Lung microvascular endothelial cell (primary cell): ENCODE data around the gene ST6GALNAC6. TPM values are rescaled to one million over a fixed set of nuclear protein-coding genes. Genes with fewer than 3 reads are reported as not detected.

Experiments used
- DNase-seq, 2 donors: peaks; one replicate each; pipeline versions ENCODE4 v3.0.0 to v3.0.0-alpha.2; 2010; ENCODE audit warnings: low read depth in 2 of 2
- total RNA-seq: library from RNA; depleted of rRNA; stranded (reverse); fragments of >200 nt; gene quantifications from 2 replicates; pipeline ENCODE4 v1.2.1, GENCODE V29; 2014

Gene ST6GALNAC6
- total RNA-seq, 1 donor from 2014 or later = 30.0 TPM

- DNase-seq = peak; percentile 95 to 96
These were observed 17.5 kb upstream of the ST6GALNAC6 start, which contains the start of gene ST6GALNAC4 for GRCh38 chr9:127916720-127917581. Gene ST6GALNAC4 (minus strand): TSS chr9:127917041. CDS start chr9:127916419, 622 bp downstream.

- DNase-seq = no peak
These were observed 16.7 kb upstream of the ST6GALNAC6 start for GRCh38 chr9:127915801-127916719.

DNA sequence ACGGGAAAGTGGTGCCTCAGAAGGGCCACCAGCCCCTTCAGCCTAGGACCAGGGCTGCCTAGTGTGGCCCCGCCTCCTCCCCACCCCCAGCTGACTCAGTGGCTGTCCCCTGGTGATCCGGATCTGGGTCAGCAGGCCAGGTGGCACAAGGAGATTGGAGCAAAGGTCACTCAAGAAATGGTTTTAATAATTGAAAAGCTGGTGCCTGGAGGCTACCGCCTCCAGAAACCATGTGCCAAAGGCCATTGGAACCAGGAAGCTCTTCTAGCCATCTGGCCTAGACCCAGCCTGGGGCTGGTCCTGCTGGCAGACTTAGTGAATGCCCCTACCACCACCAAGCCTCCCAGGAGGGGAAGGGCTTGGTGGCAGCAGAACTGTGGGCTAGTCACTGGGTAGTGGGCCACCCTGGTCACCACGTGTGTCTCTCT lies 15.9 kb upstream of the ST6GALNAC6 start:
- DNase-seq = no peak

DNA sequence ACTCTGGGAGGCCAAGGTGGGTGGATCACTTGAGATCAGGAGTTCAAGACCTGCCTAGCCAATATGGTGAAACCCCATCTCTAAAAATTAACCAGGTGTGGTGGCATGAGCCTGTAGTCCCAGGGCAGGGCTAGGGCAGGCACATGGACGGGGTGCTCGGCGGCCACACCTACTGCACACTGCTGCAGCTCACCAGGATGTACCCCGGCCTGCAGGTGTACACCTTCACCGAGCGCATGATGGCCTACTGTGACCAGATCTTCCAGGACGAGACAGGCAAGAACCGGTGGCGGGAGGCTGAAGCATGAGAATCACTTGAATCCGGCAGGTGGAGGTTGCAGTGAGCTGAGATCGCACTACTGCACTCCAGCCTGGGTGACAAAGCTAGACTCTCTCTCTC lies 14.3 kb upstream of the ST6GALNAC6 start:
- DNase-seq = no peak

DNA sequence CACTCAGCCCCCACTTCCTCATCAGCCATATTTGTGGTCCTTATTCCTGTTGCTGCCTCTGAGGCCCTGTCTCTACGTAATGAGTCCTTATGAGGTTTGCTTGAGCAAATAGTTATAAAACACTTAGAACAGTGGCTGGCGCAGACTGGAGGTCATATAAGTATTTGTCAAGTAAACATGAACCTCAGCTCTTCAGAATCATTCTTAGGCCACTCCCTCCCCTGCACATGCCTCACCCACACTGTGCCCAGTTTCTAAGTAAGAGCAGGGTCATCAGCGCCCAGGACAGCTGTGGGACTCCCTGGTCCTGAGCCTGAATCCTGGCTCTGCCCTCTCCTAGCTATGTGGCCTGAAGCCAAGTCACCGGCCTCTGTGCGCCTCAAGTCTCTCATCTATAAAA lies 13.5 kb upstream of the ST6GALNAC6 start:
- no peak for DNase-seq

DNA sequence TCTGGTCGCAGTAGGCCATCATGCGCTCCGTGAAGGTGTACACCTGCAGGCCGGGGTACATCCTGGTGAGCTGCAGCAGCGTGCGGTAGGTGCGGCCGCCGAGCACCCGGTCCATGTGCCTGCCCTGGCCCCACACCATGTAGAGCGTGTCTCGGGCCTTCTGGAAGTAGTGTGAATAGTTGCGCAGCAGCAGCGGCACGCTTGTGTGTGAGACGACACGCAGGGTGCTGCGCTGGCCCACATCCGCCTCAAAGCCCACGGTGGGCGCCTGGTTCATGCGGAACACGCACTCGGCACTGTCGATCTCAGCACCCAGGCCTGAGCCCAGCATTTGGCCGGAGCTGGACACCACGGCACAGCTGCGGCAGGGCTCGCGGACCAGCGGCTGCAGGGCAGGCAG lies 12.9 kb upstream of the ST6GALNAC6 start:
- no peak for DNase-seq

- peak in 1 of 2 donors; percentile 75 for DNase-seq
These were observed 11.3 kb upstream of the ST6GALNAC6 start for GRCh38 chr9:127910613-127911205.

GRCh38 chr9:127909839-127910273 lies 10.5 kb upstream of the ST6GALNAC6 start:
- DNase-seq = no peak

DNA sequence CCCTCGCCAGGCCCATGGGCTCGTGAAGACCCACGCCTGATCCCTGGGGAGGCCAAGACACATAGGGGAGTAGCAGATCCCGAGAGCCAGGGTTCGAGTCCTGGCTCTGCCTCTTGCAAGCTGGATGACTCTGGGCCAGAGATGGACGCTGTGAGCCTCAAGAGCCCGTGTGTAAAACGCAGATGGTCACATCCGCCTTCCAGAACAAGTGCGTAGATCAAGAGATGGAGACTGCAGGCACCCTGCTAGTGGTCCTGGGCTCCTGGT lies 9.2 kb upstream of the ST6GALNAC6 start:
- no peak for DNase-seq

DNA sequence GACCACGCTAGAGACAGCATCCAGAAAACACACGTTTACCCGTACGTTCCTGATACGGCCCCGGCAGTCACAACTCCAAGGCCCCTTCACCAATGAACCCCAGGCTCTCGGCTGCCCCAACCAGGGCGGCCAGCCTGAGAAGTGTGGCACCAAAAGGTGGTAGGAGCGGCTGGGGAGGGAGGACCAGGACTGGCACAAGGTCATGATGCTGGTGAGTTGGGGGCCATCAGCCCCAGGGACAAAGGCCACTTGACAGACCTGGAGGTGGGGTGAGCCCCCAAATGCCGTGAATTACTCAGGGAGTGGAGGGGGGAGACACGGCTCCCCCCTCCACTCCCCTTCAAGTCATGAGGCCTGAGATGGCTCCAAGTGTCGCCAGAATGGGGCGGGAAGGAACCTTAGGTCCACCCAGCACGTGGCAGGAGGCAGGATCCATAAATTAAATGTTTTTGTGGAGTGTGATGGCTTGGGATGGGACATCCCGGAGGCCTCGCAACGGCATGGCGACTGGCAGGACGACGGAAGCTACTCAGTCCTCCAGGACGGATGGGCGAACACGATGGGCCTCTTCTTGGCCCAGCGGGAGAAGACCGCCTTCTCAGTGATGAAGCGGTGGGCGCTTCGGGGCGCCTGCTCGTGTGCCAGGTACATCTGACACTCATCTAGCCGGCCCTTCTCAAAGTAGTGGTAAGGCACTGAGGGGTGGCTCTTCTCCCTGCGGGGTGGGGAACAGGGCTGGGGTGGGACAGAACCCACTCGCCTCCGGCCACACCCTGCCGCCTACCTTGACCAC lies 8.7 kb upstream of the ST6GALNAC6 start:
- no peak for DNase-seq

- no peak for DNase-seq
These were observed 6.4 kb upstream of the ST6GALNAC6 start for GRCh38 chr9:127905788-127906191.

DNA sequence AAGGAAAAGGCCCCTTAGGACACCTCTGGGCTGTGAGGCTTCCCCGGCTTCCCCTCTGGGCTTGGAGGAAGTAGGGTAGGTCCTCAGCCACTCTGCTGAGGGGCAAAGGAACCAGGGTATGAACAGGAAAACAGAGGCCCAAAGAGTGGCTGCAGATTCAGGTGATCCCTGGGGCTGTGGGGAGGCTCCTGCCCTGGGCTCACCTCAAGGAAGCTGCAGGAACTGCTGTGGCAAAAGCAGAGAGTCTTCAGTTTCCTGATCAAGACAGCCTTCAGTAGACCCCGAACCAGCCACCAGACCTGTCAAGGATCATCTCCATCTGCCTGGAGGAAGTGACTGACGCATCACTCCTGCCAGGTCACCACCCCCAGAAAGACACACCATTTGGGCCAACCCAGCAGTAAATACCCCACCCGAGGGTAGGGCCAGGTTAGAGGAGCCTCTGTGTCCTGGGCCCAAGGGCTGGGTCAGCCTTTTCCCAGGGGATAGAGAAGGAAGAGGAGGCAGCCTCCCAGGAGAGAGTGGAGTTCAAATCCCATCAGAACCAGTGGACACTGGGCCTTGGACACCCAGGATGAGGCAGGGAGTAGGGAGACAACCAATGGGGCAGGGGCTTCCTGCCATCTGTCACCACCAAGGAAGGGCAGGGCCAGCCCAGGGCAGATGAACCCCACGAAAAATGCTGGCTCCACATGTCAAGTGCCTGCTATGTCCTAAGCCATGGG lies 5.8 kb upstream of the ST6GALNAC6 start:
- no peak for DNase-seq

DNA sequence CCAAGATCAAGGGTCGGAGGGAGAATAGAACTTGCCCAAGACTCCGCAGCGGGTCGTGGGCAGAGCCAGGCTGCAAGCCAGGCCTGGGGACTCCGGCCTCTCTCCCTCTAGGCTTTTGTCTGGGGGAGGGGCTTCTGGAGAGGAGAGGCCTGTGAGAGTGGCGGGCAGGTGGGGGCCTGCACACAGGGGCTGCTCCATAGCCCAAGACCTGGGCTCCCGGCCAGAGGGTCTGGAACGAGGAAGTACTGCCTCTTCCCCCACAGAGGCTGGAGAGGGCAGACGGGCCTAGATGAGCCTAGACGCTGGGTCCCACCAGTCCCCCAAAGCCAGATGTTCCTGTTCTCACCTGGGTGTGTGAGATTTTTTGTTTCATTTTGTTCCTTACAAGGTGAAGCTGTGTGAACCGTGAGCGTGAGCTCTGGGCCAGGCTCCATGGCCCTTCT lies 5.2 kb upstream of the ST6GALNAC6 start:
- DNase-seq = no peak

- DNase-seq = peak in 1 of 2 donors; percentile 74
These were observed 4.4 kb upstream of the ST6GALNAC6 start for GRCh38 chr9:127903557-127904475.

GRCh38 chr9:127898433-127899127 lies 823 bp downstream of the ST6GALNAC6 start:
- peak; percentile 55 to 82 for DNase-seq

DNA sequence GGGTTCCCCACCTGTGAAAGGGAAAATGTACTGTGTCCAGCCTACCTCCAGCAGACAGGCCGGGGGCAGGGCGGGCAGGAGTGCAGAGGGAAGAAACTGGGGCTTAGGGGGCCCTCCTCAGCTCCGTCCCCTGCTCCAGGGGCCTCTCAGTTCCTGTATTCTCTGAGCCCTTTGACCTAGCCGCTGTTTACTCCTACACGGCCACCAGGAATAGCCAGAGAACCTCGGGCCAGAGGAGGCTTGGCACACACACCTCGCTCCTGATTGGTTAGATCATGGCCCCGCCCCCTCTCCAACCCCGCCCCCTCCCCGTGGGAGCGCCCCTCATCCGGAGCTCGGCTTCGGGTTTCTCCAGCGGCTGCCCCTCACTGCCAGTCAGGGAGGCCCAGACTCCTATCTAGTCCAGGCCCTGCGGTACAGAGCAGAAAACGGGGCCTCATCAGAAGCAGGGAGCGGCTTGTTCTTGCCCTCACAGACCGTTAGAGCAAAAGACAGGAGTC lies 2.2 kb downstream of the ST6GALNAC6 start:
- DNase-seq = peak; percentile 70 to 86

DNA sequence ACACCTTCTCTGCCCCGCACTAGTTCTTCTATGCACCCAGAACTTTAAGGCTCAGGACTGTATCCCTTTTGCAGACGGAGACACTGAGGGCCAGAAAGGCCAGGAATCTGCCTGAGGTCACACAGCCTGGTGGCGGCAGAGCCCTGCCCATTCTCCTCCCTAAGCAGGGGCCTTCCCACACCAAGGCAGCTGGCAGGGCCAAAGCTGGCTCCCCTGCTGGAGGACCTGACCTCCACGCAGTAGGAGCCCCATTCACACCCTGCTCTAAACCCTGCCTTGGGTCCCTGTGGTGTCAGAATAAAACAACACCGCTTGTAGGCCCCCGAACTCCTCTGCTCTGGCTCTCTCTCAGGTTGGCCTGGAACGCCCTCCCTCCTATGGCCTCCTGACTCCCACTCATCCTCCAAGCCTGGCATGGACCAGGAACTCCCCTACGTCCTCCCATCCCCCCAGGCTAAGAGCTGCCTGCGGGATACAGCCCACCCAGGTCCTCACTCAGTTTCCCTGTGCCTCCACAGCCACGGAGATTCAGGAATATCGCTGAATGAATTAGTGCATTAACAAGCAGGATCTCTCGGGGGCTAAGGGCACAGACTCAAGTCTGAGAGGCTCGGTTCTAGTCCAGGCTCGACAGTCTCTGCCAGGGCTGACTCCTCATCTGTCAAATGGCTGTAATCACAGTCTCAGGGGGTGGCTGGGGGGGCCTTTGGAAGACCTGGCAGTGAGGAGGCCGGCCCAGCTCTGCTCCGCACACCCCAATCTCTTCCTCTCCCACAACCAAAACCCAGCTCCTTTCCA lies 2.8 kb downstream of the ST6GALNAC6 start:
- DNase-seq = no peak

DNA sequence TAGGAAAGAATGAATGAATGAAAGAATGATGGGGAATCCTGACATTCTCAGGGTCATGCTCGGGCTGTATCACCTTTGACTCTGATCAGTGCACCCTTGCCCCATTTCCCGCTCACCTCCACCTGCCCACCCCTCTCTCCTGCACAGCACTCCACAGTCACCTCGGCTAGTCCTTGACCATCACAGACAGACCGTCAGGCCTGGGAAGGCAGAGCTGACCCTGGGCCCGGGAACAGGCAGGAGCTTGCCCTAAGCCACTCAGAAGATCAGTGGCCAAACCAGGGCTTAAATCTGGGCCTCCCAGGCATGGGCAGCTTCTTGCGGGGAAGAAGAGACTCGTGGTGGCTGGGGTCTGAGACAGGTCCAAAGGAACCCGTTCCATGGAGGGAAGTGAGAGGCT lies 3.6 kb downstream of the ST6GALNAC6 start:
- DNase-seq = no peak
